Ovary (tissue), 9 donors: ENCODE data around the gene PPM1M. TPM values are rescaled to one million over a fixed set of nuclear protein-coding genes. Genes with fewer than 3 reads are reported as not detected.

Experiments used
- DNase-seq, 5 donors: peaks; one replicate each; pipeline ENCODE4 v3.0.0-alpha.2; 2019 to 2020
- H3K27ac ChIP-seq, 2 donors: fragments of 200-600 bp; one replicate each; pipeline versions ENCODE4 v1.5.1 to v1.8.0; 2019 to 2022
- H3K27me3 ChIP-seq: fragments of 200-600 bp; one replicate; pipeline ENCODE4 v1.8.0; 2022
- H3K36me3 ChIP-seq: fragments of 200-600 bp; sonication (generic); one replicate; pipeline ENCODE4 v1.5.1; 2019
- H3K4me1 ChIP-seq: one replicate; pipeline ENCODE4 v1.8.1; 2013; ENCODE audit warnings: mild to moderate bottlenecking, moderate library complexity; ENCODE audit not compliant: insufficient read depth
- H3K4me3 ChIP-seq: fragments of 200-600 bp; sonication (generic); one replicate; pipeline ENCODE4 v1.5.1; 2017
- H3K9me3 ChIP-seq, 2 donors: fragments of 200-600 bp in 1 of 2; sonication (generic) in 1 of 2; one replicate each; pipeline versions ENCODE4 v1.5.1 to v1.8.1; 2013 to 2019; ENCODE audit warnings: mild to moderate bottlenecking in 1 of 2, moderate library complexity in 1 of 2
- EP300 ChIP-seq: sonication (generic); formaldehyde crosslinking; IDR thresholded peaks from one replicate; pipeline ENCODE4 v1.6.1; 2017; ENCODE audit warnings: antibody characterized with exemption
- POLR2A ChIP-seq: fragments of 450-650 bp; IDR thresholded peaks from one replicate; pipeline ENCODE4 v1.6.1; 2017; ENCODE audit warnings: antibody characterized with exemption, mild to moderate bottlenecking, moderate library complexity
- WGBS, 3 donors: extraction: QIAGEN DNeasy Blood & Tissue Kit in 1 of 3; methylation state at CpG; one replicate each; pipeline versions ENCODE4 v1.1.5 to v1.1.7; 2013 to 2017; 5-methylcytosine and 5-hydroxymethylcytosine counted together
- intact Hi-C, 4 donors: fragments of 100-400 bp; cut with DNase I; formaldehyde crosslinking; loops; one replicate each; pipeline versions ENCODE4 v1.11.0 to v1.15.1; 2022 to 2023
- polyA plus RNA-seq, 2 donors: library from polyadenylated mRNA; stranded (reverse); fragments of 200-250 nt in 1 of 2; fragments of 350-450 nt in 1 of 2; fragmentation: Illumina TruSeq in 1 of 2; extraction: RNeasy Lipid Tissue Mini Kit (QIAGEN cat#74804) in 1 of 2; gene quantifications; one replicate each; pipeline ENCODE4 v1.2.3, GENCODE V29; 2013 to 2014
- total RNA-seq, 7 donors: library from RNA; depleted of rRNA in 2 of 7; stranded (reverse); fragments of >200 nt in 2 of 7; fragmentation: NEBNext Ultra II Directional in 3 of 7; extraction: Animal tissue kit (Norgen Biotek cat#: 25700) in 3 of 7; gene quantifications; one replicate each; pipeline versions ENCODE4 v1.1.0 to v1.2.4, GENCODE V29; 2016 to 2023
- TF ChIP-seq, protein P1 (sequence below), 3 donors: fragments of 450-650 bp in 2 of 3; fragments of 200-600 bp in 1 of 3; IDR thresholded peaks; one replicate each; pipeline versions ENCODE4 v1.5.1 to v1.8.0; 2016 to 2022; ENCODE audit warnings: antibody characterized with exemption in 3 of 3, mild to moderate bottlenecking in 1 of 3
- donor health status: DM: no; HTN: no; CAD: no; lungs with moderate emphysema.
- donor health status: DM: no; HTN: no; CAD: no.
- donor health status: Bipolar disorder and iron deficiency.
- donor health status: DM: yes; HTN: yes; CAD: no.
- donor health status: DM: no; HTN: no; CAD: no.
- donor health status: DM: yes; HTN: yes; CAD: no.

PPM1M gene
- total and polyA plus RNA-seq, 9 donors, result 15.4 to 48.4 (median 25.7) TPM

DNA sequence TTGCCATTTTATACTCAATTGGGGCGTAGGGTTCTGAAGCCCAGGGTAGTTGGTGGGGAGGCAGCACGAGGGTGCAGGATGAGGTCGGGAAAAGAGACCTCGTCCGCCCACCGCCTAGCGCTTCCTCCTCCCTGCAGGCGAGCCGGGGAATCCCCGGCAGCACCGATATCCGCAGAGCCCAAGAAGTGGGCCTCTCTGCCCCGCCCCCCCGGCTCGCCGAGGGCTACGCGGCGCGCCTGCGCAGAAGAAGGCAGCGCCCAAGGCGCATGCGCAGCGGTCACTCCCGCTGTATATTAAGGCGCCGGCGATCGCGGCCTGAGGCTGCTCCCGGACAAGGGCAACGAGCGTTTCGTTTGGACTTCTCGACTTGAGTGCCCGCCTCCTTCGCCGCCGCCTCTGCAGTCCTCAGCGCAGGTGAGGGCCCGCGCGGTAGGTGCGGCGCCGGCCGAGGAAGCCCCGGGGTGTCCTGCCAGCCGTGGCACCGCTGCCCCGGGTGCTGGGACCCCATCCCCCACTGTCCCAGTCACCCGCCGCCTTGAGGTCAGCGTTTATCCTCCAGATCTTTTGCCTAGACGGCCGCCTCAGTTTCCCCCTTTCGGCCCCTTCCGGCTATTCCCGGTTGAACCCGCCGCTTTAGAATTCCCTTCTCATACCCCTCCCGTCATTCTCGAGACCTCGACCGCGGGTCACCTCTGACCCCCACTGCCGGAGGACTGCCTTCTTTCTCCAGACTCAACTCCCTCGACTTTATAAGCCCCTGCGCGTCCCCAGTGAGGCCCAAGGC is 47.5 kb upstream of the PPM1M start, which contains the start of gene ALAS1:
ALAS1 (plus strand) TSS at position 319 of the 784 bp plus-strand sequence. CDS start 1,082 bp downstream, outside the sequence.
- Histone ChIP-seq H3K27me3 (no peaks in the 10 kb centered on the region), H3K9me3 (no peaks in the 10 kb centered on the region), H3K36me3 (no peaks in the 10 kb centered on the region), H3K27ac (peak within 1 kb of the TSS; percentile 36 to 64), H3K4me3 (peak within 1 kb of the TSS; percentile 80), H3K4me1 (peaks cover 17% of the 10 kb centered on the region)
- peak; percentile 90 to 97 (median 95) for DNase-seq
- no peak for TF ChIP-seq EP300
- TF ChIP-seq, protein P1, sequence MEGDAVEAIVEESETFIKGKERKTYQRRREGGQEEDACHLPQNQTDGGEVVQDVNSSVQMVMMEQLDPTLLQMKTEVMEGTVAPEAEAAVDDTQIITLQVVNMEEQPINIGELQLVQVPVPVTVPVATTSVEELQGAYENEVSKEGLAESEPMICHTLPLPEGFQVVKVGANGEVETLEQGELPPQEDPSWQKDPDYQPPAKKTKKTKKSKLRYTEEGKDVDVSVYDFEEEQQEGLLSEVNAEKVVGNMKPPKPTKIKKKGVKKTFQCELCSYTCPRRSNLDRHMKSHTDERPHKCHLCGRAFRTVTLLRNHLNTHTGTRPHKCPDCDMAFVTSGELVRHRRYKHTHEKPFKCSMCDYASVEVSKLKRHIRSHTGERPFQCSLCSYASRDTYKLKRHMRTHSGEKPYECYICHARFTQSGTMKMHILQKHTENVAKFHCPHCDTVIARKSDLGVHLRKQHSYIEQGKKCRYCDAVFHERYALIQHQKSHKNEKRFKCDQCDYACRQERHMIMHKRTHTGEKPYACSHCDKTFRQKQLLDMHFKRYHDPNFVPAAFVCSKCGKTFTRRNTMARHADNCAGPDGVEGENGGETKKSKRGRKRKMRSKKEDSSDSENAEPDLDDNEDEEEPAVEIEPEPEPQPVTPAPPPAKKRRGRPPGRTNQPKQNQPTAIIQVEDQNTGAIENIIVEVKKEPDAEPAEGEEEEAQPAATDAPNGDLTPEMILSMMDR (IDR thresholded peaks at IDR 0.05), result peak in 2 of 3 donors; percentile 23 to 55
- TF ChIP-seq POLR2A, result peak; percentile 77
- WGBS, 3 donors, result 0% methylated on average over 70 to 71 of the region's 71 CpGs
- intact Hi-C loops, result no loop called here

DNA sequence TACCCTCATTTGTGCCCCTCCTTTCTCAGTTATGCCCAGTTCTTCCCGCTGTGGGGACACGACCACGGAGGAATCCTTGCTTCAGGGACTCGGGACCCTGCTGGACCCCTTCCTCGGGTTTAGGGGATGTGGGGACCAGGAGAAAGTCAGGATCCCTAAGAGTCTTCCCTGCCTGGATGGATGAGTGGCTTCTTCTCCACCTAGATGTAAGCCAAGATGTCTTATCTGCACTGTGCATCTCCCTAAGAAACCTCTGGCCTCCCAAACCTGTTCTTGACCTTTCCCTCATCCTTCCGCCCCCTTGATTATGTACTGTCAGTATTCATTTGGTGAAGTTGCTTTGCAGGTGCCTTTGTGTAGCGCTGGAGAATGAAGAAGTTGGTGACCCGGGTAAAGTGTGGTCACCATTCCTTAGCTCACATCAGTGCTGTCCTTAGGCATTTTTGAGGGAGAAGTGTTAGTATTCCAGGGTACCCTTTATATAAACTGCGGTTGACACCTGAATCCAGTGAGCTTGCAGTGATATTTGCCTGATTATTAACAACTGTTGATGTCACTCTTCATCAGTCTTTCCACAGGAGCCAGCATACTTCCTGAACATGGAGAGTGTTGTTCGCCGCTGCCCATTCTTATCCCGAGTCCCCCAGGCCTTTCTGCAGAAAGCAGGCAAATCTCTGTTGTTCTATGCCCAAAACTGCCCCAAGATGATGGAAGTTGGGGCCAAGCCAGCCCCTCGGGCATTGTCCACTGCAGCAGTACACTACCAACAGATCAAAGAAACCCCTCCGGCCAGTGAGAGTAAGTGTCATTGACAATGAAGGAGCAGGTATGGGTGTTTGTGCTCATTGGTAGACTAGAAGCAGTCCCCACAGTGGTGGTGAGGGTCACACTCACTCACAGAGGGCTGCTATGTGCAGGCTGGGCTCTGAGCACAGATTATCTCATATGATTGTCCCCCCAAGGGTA is 46.6 kb upstream of the PPM1M start:
- H3K27ac ChIP-seq, result peak overlapping the region in 1 of 2 donors; percentile 36
- WGBS, 3 donors, result 42 to 47% (median 44%) methylated on average over 14 of the region's 14 CpGs
- peaks cover 16% of the 10 kb centered on the region for H3K4me1 ChIP-seq
- H3K9me3 ChIP-seq, result no peaks in the 10 kb centered on the region
- TF ChIP-seq, protein P1 (IDR thresholded peaks at IDR 0.05), result no peak
- DNase-seq, result peak in 1 of 5 donors; percentile 31
- intact Hi-C loops, result no loop called here
- no peaks in the 10 kb centered on the region for H3K27me3 ChIP-seq
- no peaks in the 10 kb centered on the region for H3K36me3 ChIP-seq
- H3K4me3 ChIP-seq, result peak overlapping the region; percentile 80

DNA sequence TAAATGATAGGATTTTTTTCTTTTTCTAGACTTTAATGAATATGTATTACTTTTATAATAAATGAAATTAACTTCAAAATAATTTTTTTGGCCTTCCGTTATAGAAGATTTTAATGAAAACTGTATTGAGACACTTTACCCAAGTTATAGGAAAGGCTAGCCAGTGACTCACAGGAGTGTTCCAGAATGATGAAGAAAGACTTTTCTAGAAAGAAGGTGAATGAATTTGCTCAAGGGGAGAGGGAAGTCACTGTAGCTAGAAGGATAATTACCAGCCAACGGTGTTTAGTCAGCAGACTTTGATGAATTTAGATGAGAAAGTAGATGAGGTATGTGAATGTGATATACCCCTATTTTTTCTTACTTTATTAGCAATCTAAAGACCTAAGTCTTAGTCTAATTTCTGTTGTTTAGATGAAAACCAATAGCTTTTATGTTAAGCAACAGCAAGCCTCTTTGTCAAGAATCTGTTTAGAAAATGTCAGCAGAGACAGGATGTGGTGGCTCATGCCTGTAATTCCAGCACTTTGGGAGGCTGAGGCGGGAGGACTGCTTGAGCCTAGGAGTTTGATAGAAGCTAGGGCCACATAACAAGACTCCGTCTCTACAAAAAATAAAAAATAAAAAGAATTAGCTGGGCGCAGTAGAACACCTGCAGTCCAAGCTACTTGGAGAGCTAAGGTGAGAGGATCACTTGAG is 44.4 kb upstream of the PPM1M start:
- no peaks in the 10 kb centered on the region for H3K9me3 ChIP-seq
- TF ChIP-seq POLR2A, result no peak
- TF ChIP-seq, protein P1 (IDR thresholded peaks at IDR 0.05), result no peak
- no peak for TF ChIP-seq EP300
- H3K4me1 ChIP-seq, result peaks cover 5% of the 10 kb centered on the region
- H3K36me3 ChIP-seq, result no peaks in the 10 kb centered on the region
- no peak overlapping the region for H3K27ac ChIP-seq
- H3K27me3 ChIP-seq, result no peaks in the 10 kb centered on the region
- intact Hi-C loops, result no loop called here
- WGBS, 3 donors, result 91 to 94% (median 93%) methylated on average over 5 of the region's 5 CpGs
- DNase-seq, result no peak
- H3K4me3 ChIP-seq, result no peak overlapping the region
